HepG2 (cell line): ENCODE results near the gene DALRD3. TPM values are rescaled to one million over a fixed set of nuclear protein-coding genes. Genes with fewer than 3 reads are reported as not detected.
A peak's percentile ranks its signal among the peaks of the same experiment; 100 is the strongest.

ENCODE experiments used
- HDAC2 ChIP-seq: sonication (generic); formaldehyde crosslinking; IDR thresholded peaks from 2 replicates; pipeline ENCODE4 v1.4.0; 2020; ENCODE audit warnings: missing genetic modification reagents
- HMGA1 ChIP-seq: sonication (generic); formaldehyde crosslinking; conservative IDR thresholded peaks from 2 replicates; pipeline ENCODE4 v1.4.0; 2020; ENCODE audit warnings: missing genetic modification reagents
- IRF1 ChIP-seq: sonication (generic); formaldehyde crosslinking; IDR thresholded peaks from 2 replicates; pipeline ENCODE4 v1.4.0; 2020; ENCODE audit warnings: low read depth, mild to moderate bottlenecking, missing genetic modification reagents
- KDM5A ChIP-seq: fragments of 200-600 bp; sonication (generic); IDR thresholded peaks from 2 replicates; pipeline ENCODE4 v1.7.0; 2018; ENCODE audit warnings: antibody characterized with exemption, mild to moderate bottlenecking, low read length, borderline replicate concordance
- MAFF ChIP-seq: IDR thresholded peaks from 2 replicates; pipeline ENCODE4 v1.6.1; 2011; ENCODE audit warnings: low read depth, low read length, improper control_type of control experiment
- MAFG ChIP-seq: sonication (generic); formaldehyde crosslinking; IDR thresholded peaks from 2 replicates; pipeline ENCODE4 v1.5.1; 2020; ENCODE audit warnings: mild to moderate bottlenecking, missing genetic modification reagents
- NPAS2 ChIP-seq: sonication (generic); formaldehyde crosslinking; IDR thresholded peaks from 2 replicates; pipeline ENCODE4 v1.8.0; 2022; ENCODE audit warnings: mild to moderate bottlenecking, missing genetic modification reagents, borderline replicate concordance
- SATB2 ChIP-seq: sonication (generic); formaldehyde crosslinking; IDR thresholded peaks from 2 replicates; pipeline ENCODE4 v1.5.0; 2020; ENCODE audit warnings: missing genetic modification reagents
- SRY ChIP-seq: sonication (generic); formaldehyde crosslinking; IDR thresholded peaks from 2 replicates; pipeline ENCODE4 v1.8.0; 2022; ENCODE audit warnings: mild to moderate bottlenecking, missing genetic modification reagents
- TBL1XR1 ChIP-seq: fragments of 150-350 bp; IDR thresholded peaks from 2 replicates; pipeline ENCODE4 v1.6.1; 2014; ENCODE audit warnings: borderline replicate concordance, low read length; ENCODE audit not compliant: partially characterized antibody
- ZFYVE20 ChIP-seq: sonication (generic); formaldehyde crosslinking; IDR thresholded peaks from 2 replicates; pipeline ENCODE4 v1.8.0; 2023; ENCODE audit warnings: low read depth, mild to moderate bottlenecking, moderate library complexity, missing genetic modification reagents, borderline replicate concordance
- ZNF282 ChIP-seq: fragments of 450-650 bp; IDR thresholded peaks from 2 replicates; pipeline ENCODE4 v1.6.1; 2018; ENCODE audit not compliant: partially characterized antibody
- ZNF562 ChIP-seq: sonication (generic); formaldehyde crosslinking; IDR thresholded peaks from 2 replicates; pipeline ENCODE4 v1.8.0; 2022; ENCODE audit warnings: missing genetic modification reagents, borderline replicate concordance
- ZNF660 ChIP-seq: sonication (generic); formaldehyde crosslinking; IDR thresholded peaks from 2 replicates; pipeline ENCODE4 v1.5.1; 2020; ENCODE audit warnings: mild to moderate bottlenecking, low read depth, missing genetic modification reagents, borderline replicate concordance
- ZNF790 ChIP-seq: sonication (generic); formaldehyde crosslinking; IDR thresholded peaks from 2 replicates; pipeline ENCODE4 v1.8.0; 2022; ENCODE audit warnings: missing genetic modification reagents, mild to moderate bottlenecking, borderline replicate concordance
- polyA plus RNA-seq, 8 experiments: library from polyadenylated mRNA; depleted of rRNA in 3 of 8; stranded (reverse) in 7 of 8; unstranded in 1 of 8; fragments of >200 nt; fragmentation: Illumina TruSeq in 4 of 8; extraction: Trizol in 4 of 8; gene quantifications; 2 replicates each; pipeline versions ENCODE4 v1.2.1 to v1.2.3, GENCODE V29; 2011 to 2016; ENCODE audit warnings: low read depth in 4 of 8, missing spikeins in 1 of 8, mixed read lengths in 1 of 8; ENCODE audit not compliant: insufficient read depth in 1 of 8
- total RNA-seq, 5 experiments: library from RNA; depleted of rRNA; stranded (reverse); fragments of >200 nt; fragmentation: Illumina TruSeq; extraction: Trizol; gene quantifications; 2 replicates each; pipeline ENCODE4 v1.2.3, GENCODE V29; 2016; ENCODE audit warnings: low read depth in 1 of 5
- TF ChIP-seq, protein P1 (sequence below): sonication (generic); formaldehyde crosslinking; IDR thresholded peaks from 2 replicates; pipeline ENCODE4 v1.5.1; 2020; ENCODE audit warnings: mild to moderate bottlenecking, missing genetic modification reagents, borderline replicate concordance
- TF ChIP-seq, protein P2 (sequence below): sonication (generic); formaldehyde crosslinking; IDR thresholded peaks from 2 replicates; pipeline ENCODE4 v1.5.0; 2020; ENCODE audit warnings: mild to moderate bottlenecking, missing genetic modification reagents, borderline replicate concordance

DALRD3 gene
- total and polyA plus RNA-seq, 2 of the 13 experiments (the other 11 are each of a cell fraction or from before 2014, with no cell fraction given) = 19.9 to 36.5 TPM

DNA sequence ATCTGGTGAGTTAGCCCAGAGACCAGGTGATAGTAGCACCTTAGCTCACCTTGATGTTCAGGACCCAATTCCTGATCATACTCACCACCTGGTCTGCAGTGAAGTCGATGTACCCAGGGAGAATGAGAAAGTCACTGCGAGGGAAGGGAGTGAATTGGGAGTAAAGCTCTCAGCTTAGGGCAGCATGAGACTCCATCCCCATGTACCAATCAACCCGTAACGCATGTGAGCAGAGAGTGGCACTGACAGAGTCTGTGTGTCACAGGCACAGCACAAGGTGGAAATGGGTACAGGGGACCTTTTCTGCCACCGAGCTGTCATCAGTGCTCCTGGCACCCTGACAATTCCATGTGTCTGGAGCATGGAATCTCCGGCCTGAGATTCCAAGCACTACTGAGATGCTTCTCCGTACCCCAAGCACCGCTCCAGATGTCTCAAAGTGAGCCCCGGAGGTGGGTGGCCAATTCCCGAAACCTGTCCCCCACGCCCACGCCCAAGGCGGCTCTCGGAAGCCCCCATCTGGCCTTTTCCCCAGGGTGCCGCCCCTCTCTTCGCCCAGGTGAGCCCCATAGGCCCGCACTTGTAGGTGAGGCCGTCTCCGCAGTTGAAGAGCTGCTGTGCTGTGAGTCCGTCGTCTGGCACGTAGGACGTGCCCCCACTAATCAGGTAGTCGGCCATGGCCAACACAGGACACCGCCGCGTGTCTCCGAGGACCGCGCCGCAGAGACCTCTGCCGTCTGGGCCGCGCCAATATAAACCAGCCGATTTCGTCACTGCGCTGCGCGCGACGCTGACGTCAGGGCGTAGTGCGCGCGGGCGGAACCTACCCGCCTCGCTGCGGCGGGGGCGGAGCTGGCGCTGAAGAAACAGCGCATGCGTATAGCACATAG, 10.5 kb upstream of the DALRD3 start, which contains the start of gene IMPDH2 (continued):
- TF ChIP-seq IRF1 (CRISPR knock-in tag) (0 out of 2 replicates have a peak, but pooled peaks have one; percentile 1), ZFYVE20 (CRISPR knock-in tag) (peak; percentile 77; the same call in 1 of the 2 replicates), ZNF660 (no peak), MAFG (CRISPR knock-in tag) (no peak), TBL1XR1 (no peak), SRY (CRISPR knock-in tag) (no peak; the same call in 1 of the 2 replicates), ZNF282 (no peak), SATB2 (CRISPR knock-in tag) (0 out of 2 replicates have a peak, but pooled peaks have one; percentile 63), KDM5A (no peak; the same call in 1 of the 2 replicates), MAFF (no peak), HMGA1 (CRISPR knock-in tag) (no peak), HDAC2 (peak; percentile 77), ZNF562 (CRISPR knock-in tag) (no peak), NPAS2 (CRISPR knock-in tag) (no peak), ZNF790 (peak; percentile 58; the same call in 1 of the 2 replicates)
- TF ChIP-seq, protein P1, sequence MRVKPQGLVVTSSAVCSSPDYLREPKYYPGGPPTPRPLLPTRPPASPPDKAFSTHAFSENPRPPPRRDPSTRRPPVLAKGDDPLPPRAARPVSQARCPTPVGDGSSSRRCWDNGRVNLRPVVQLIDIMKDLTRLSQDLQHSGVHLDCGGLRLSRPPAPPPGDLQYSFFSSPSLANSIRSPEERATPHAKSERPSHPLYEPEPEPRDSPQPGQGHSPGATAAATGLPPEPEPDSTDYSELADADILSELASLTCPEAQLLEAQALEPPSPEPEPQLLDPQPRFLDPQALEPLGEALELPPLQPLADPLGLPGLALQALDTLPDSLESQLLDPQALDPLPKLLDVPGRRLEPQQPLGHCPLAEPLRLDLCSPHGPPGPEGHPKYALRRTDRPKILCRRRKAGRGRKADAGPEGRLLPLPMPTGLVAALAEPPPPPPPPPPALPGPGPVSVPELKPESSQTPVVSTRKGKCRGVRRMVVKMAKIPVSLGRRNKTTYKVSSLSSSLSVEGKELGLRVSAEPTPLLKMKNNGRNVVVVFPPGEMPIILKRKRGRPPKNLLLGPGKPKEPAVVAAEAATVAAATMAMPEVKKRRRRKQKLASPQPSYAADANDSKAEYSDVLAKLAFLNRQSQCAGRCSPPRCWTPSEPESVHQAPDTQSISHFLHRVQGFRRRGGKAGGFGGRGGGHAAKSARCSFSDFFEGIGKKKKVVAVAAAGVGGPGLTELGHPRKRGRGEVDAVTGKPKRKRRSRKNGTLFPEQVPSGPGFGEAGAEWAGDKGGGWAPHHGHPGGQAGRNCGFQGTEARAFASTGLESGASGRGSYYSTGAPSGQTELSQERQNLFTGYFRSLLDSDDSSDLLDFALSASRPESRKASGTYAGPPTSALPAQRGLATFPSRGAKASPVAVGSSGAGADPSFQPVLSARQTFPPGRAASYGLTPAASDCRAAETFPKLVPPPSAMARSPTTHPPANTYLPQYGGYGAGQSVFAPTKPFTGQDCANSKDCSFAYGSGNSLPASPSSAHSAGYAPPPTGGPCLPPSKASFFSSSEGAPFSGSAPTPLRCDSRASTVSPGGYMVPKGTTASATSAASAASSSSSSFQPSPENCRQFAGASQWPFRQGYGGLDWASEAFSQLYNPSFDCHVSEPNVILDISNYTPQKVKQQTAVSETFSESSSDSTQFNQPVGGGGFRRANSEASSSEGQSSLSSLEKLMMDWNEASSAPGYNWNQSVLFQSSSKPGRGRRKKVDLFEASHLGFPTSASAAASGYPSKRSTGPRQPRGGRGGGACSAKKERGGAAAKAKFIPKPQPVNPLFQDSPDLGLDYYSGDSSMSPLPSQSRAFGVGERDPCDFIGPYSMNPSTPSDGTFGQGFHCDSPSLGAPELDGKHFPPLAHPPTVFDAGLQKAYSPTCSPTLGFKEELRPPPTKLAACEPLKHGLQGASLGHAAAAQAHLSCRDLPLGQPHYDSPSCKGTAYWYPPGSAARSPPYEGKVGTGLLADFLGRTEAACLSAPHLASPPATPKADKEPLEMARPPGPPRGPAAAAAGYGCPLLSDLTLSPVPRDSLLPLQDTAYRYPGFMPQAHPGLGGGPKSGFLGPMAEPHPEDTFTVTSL = peak; percentile 28; the same call in 1 of the 2 replicates
- TF ChIP-seq, protein P2, sequence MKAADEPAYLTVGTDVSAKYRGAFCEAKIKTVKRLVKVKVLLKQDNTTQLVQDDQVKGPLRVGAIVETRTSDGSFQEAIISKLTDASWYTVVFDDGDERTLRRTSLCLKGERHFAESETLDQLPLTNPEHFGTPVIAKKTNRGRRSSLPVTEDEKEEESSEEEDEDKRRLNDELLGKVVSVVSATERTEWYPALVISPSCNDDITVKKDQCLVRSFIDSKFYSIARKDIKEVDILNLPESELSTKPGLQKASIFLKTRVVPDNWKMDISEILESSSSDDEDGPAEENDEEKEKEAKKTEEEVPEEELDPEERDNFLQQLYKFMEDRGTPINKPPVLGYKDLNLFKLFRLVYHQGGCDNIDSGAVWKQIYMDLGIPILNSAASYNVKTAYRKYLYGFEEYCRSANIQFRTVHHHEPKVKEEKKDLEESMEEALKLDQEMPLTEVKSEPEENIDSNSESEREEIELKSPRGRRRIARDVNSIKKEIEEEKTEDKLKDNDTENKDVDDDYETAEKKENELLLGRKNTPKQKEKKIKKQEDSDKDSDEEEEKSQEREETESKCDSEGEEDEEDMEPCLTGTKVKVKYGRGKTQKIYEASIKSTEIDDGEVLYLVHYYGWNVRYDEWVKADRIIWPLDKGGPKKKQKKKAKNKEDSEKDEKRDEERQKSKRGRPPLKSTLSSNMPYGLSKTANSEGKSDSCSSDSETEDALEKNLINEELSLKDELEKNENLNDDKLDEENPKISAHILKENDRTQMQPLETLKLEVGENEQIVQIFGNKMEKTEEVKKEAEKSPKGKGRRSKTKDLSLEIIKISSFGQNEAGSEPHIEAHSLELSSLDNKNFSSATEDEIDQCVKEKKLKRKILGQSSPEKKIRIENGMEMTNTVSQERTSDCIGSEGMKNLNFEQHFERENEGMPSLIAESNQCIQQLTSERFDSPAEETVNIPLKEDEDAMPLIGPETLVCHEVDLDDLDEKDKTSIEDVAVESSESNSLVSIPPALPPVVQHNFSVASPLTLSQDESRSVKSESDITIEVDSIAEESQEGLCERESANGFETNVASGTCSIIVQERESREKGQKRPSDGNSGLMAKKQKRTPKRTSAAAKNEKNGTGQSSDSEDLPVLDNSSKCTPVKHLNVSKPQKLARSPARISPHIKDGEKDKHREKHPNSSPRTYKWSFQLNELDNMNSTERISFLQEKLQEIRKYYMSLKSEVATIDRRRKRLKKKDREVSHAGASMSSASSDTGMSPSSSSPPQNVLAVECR (CRISPR knock-in tag) = peak; percentile 96
